ENCODE results near the gene BMAL1.

DNA sequence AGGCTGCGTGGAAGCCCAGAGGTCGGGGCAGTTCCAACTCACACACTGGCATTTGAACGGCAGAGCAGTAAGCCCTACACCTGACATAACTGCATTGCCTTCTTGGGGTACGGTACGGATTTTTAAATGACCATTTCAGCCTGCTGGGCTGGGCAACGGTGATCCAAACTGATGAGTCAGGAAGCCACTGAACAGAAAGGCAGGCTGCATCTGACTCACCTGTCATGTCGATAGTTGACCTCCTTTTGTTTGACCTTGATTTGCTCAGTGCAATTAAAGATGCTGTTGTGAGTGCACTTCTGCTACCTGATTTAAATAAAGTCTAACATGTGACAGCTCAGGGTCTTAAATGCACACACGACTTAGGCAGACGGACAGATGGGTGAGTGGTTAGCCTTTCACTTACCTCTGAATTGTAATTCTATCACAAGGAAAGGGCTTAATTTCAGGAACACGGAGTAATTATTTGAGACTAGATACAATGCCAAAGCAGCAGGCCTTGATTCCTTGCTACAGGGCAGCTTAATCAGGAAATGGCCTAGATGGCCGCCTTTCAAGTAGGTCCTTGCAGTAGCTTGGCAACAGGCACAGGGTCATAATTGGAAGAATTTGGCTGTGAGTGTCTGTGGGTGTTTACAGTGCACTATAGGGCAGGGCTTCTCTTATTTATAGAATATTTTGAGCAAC is 52.2 kb downstream of the BMAL1 start:
- TF ChIP-seq, protein P1, sequence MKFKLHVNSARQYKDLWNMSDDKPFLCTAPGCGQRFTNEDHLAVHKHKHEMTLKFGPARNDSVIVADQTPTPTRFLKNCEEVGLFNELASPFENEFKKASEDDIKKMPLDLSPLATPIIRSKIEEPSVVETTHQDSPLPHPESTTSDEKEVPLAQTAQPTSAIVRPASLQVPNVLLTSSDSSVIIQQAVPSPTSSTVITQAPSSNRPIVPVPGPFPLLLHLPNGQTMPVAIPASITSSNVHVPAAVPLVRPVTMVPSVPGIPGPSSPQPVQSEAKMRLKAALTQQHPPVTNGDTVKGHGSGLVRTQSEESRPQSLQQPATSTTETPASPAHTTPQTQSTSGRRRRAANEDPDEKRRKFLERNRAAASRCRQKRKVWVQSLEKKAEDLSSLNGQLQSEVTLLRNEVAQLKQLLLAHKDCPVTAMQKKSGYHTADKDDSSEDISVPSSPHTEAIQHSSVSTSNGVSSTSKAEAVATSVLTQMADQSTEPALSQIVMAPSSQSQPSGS (CRISPR knock-in tag; IDR thresholded peaks at IDR 0.05; ENCODE audit: borderline replicate concordance, low read depth) = no peak
- TF ChIP-seq CBFB (CRISPR knock-in tag; IDR thresholded peaks at IDR 0.05; ENCODE audit: low read depth) (no peak), FOXK1 (CRISPR knock-in tag; IDR thresholded peaks at IDR 0.05) (no peak), ATF3 (CRISPR knock-in tag; conservative IDR thresholded peaks at IDR 0.05) (no peak), CTCF (IDR thresholded peaks at IDR 0.05) (no peak), NR2C2 (CRISPR knock-in tag; IDR thresholded peaks at IDR 0.05) (no peak), NR1H2 (CRISPR knock-in tag; IDR thresholded peaks at IDR 0.05) (no peak)
- TF ChIP-seq, protein P2, sequence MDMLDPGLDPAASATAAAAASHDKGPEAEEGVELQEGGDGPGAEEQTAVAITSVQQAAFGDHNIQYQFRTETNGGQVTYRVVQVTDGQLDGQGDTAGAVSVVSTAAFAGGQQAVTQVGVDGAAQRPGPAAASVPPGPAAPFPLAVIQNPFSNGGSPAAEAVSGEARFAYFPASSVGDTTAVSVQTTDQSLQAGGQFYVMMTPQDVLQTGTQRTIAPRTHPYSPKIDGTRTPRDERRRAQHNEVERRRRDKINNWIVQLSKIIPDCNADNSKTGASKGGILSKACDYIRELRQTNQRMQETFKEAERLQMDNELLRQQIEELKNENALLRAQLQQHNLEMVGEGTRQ (CRISPR knock-in tag; IDR thresholded peaks at IDR 0.05) = no peak

Data from WTC11 (cell line).